SW 1271 (cell line): ENCODE data around the gene TMPRSS11A.

ENCODE experiments used
- DNase-seq, 2 experiments: peaks; one replicate each; lab custom pipeline; 2025; lab: John Stamatoyannopoulos, UW

The TMPRSS11A gene

GRCh38 chr4:67911638-67912037 is 51.7 kb downstream of the TMPRSS11A start:
- DNase-seq = no peak

DNA sequence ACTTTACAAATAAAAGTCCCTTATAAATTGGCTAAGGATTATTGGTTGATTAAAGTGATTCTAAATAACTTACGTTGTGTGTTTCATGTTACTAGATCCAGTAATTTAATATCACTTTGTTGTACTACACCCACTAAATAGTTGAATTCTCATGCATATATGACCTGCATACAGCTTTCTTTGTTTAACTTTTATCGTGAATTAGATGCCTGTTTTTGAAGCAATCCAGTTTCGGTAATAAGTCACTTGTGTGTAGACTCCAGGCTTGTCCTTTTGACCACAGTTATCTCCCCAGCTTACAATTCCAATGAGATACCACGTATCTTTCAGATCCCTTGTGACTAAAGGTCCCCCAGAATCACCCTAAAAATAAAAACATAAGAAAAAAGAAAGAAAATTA is 52.2 kb downstream of the TMPRSS11A start:
- DNase-seq = no peak

DNA sequence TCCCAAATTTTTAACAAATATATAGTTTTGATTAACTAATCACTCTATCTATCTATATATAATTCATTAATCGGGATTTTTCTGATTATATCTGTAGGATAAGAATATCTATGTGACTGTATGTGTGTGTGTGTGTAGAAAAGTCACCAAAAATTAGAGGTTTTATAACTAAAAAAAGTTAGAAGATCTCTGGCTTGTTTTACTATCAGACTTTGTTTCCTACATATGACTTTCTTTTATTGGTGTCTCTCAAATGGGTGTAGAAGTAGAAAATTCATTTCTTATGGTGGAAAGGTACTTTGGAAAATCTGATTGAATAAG is 52.7 kb downstream of the TMPRSS11A start:
- no peak for DNase-seq

DNA sequence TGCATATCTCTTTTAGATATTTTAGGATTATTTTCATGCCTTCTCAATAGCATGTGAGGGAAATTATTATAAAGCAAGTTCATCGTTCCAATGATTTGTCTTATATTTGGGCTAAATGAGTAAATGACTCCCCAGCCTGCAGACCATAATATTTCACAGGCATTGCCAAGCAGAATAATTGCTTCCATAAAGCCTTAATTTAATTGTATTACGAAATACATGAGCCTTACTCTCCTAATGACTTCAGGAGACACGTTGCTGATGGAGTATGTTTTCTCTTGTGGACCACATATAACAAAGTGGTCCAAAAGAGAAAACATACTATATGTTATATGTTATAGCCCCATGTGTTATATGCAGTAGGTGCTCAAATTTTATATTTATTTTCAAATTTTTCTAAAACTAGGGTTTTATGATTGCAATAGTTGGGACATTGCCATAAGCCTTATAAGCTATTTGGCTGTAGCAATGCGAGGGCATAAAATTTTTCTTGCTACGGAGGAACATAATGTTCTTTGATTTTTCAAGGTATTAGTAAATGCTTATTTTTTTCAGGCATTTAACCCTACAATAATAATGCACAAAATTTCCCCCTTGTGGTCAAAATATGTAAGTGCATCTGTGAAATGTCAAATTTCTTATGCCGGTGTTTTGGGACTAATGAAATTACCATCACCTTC is 53.2 kb downstream of the TMPRSS11A start:
- DNase-seq = no peak

- no peak for DNase-seq
Observed at GRCh38 chr4:67907650-67908049, 55.6 kb downstream of the TMPRSS11A start.

GRCh38 chr4:67899096-67899495 is 64.2 kb downstream of the TMPRSS11A start:
- DNase-seq = no peak

- DNase-seq = no peak
Observed at GRCh38 chr4:67897686-67898085, 65.6 kb downstream of the TMPRSS11A start.

- no peak for DNase-seq
Observed at GRCh38 chr4:67896421-67897065, 66.8 kb downstream of the TMPRSS11A start.

DNA sequence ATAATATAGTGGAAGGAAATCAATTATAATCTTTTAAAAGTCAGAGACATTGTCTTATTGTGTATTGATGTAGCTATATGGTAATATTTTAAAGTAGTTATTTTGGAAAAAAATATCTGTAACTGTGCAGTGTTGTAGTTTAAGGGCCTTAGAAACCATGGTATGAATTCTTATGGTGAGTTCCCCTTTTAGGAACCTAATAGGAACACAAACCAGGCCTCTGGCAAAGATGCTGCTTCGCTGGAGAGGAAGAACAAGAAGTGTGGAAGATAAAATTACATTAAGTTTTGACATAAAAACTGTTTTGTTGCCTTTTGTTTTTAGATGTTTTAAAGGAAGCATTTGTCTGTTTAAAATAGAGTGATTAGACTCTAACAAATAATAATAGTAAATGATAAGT is 68.6 kb downstream of the TMPRSS11A start:
- no peak for DNase-seq

- no peak for DNase-seq
Observed at GRCh38 chr4:67892905-67893304, 70.4 kb downstream of the TMPRSS11A start.

DNA sequence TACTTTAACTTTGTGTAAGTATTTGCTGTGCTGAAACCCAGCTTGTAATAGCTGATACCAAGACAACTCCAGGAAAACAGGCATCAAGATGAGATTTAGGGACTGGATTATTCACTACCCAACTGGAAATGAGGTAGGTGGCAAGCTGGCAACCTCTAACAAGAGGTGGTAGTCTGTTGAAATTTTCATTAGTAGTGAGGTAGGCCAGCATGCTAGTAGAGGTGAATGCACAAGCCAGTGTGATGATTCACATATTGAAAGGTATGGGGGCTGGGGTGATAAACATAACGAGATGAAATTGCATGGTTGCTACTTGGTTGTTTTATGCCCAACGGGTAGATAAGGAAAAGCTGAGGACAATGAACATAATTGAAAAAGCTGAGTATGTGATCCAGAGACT is 71.0 kb downstream of the TMPRSS11A start:
- no peak for DNase-seq

- no peak for DNase-seq
Observed at GRCh38 chr4:67891645-67892044, 71.6 kb downstream of the TMPRSS11A start.

DNA sequence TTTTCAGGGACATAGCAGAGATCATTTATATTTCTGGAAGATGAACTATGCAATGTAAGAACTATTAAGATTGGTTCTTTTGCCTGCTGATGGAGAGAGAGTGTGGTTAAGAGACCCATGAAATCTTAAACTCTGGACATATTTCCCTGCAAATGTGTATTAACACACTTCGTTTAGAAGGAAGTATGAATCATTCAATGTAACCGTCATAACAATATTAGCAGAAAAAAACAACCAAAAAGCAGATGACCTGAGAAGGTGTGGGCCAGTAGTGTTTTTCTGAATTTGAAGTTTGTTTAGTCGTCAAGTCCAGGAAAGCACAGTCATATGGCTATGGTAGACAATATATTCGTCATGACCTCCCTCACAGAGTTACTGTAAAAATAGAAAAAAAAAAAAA is 77.0 kb downstream of the TMPRSS11A start:
- DNase-seq = no peak

GRCh38 chr4:67885762-67886161 is 77.5 kb downstream of the TMPRSS11A start:
- peak; percentile 30 to 55 for DNase-seq

DNA sequence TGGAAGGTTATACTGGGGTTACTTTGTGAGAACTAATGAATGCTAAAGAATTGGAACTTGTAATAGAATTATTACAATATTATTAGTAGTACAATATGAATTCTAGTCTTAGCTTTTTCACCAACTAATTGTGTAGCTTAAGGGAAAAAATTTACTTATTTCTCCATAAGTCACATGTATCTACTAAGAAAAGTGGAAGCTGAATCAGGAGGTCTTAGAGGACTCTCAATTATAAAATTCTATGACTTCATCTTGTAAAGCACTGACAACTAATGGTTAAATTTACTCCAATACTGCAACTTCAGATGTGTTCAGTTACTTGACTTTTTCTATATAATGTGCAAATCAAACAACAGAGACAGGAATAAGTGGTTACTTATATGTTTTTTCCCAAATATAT is 78.6 kb downstream of the TMPRSS11A start:
- no peak for DNase-seq

DNA sequence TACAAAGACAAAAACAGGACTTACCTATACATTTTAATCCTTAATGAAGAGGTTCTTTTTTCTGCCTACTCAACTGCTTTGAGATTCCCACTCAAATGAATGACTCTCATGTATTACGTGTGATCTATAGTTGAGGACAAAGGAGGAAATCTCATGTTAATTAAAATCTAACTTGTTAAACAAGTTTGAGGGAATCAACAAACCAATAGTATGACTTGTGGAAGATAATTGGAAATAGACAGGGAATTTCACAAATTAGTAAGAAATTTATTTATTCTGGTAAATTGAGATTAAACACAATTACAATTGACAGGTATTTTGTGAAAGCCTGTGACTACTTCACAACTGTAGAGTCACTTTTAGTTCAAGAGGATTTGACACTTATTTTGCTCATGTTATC is 79.4 kb downstream of the TMPRSS11A start, which contains the start of gene TMPRSS11D:
TMPRSS11D (minus strand) TSS at position 101 of the 400 bp plus-strand sequence; CDS start at position 32, 69 bp downstream.
- no peak for DNase-seq

GRCh38 chr4:67883458-67883857 is 79.8 kb downstream of the TMPRSS11A start:
- DNase-seq = no peak

DNA sequence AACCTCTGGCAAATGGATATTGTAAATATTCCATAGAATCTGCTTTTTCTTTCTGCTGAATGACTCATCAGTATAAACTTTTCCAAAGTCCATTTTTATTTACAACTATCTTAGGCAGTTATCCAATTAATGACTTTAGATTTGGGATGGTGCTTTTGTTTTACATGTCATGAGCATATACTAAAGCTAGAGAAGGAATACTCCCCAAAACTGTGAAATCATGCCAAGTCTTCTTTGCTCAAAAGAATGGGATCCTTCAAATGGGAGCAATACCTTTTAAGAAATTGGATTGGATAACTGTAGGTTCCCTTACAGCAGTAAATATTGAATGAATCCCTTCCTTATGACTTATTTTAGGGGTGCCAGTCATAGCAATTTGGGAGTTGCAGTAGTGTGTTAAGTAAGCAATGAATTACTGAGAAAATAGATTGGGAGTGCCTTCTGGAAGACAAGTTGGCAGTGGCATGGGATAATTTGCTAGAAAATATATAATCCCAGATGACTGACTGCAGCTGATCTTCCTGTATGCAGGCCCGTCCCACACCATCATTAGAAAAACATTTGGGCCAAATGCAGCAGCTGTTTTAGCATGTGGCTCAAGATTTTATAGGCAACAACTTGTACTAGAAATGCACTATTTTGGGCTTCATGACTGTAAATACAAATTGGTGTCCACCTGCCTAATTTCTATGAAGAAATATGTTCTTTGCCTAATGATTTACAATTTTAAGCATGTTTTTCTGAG is 82.3 kb downstream of the TMPRSS11A start:
- DNase-seq = no peak

DNA sequence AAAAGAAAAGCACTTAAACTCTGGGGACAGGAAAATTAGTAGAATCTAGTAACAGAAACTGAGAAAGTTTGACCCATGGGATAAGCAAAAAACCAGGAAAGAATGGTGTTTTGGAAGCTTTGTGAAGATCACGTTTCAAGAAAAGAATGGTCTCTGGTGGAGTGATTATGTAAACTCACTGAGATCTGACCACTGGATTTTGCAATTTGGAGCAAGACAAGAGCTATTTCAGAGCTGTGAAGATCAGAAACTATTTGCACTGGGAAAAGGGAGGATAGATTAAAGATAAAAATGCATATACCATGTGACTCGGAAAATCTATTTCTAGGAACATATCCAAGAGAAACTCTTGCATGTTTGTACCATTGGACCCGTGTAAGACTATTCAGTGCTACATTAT is 83.8 kb downstream of the TMPRSS11A start:
- DNase-seq = no peak

GRCh38 chr4:67877086-67877485 is 86.2 kb downstream of the TMPRSS11A start:
- DNase-seq = no peak

DNA sequence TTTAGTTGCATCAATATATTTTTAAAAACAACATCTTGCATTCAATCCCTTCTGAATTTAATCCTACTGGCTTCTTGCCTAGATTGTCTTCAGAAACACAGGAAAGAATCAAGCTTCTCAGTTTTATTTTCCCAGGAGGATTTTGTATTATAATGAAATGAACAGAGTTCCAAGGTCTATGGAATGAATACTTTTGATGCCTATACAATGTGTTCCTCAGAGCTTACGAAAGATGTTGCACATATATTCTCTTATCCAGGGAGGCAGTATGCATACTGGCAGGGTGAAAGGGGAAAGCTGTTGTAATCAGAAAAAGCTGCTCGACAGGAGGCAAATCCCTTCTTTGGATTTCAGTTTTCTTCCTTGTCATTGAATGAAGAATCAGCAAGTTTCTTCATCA is 88.3 kb downstream of the TMPRSS11A start:
- no peak for DNase-seq

DNA sequence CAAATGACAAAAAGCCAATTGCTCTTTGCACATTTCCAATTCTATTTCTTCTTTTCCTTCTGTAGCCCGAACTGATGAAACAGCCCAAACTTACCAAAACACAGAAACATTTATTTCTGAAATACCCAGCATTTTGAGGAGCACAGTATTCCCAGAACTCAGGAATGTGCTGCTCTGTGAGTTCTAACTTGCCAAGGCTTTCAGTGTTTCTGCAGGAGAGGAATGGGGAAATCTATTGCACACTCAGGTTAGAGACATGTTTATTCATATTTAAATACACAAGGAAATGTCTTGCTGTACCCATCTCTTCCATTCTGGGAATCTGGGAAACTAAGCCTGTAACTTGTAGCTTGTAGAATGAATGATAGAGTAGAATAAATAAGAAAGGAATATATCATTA is 90.2 kb downstream of the TMPRSS11A start:
- no peak for DNase-seq

DNA sequence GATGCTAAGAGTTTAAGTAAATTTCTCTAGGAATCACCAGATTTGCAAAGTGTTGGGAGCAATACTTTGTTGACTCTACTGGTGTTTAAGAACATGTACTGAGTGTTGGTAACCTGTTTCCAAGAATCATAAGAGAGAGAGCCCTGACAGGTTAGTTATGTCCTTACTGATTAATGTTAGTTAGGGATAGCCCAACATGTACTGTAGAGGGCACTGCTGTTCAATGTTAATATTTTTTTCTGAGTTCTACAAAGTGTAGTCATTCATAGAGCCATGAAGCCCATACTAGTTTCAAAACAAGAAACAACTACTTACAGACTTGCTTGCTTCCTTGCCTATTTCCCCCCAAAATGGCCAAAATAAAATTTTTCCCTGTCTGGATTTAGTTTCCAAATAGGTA is 91.4 kb downstream of the TMPRSS11A start:
- DNase-seq = peak in 1 of 2 experiments; percentile 25
